Peyer's patch (tissue), 4 donors: ENCODE measurements around the gene DCP1B.

Experiments
- CTCF ChIP-seq, 6 experiments: fragments of 450-650 bp in 4 of 6; fragments of 200-600 bp in 2 of 6; sonication (generic) in 1 of 6; IDR thresholded peaks; one replicate each; pipeline ENCODE4 v1.5.1; 2017 to 2019; ENCODE audit warnings: antibody characterized with exemption in 6 of 6, mild to moderate bottlenecking in 3 of 6, moderate library complexity in 1 of 6
- POLR2A ChIP-seq, 2 donors: fragments of 450-650 bp; IDR thresholded peaks; one replicate each; pipeline ENCODE4 v1.5.1; 2017; ENCODE audit warnings: antibody characterized with exemption in 2 of 2, mild to moderate bottlenecking in 2 of 2, moderate library complexity in 2 of 2

- TF ChIP-seq CTCF (IDR thresholded peaks at IDR 0.05) (no peak), POLR2A (IDR thresholded peaks at IDR 0.05) (no peak)
These were observed 92.4 kb downstream of the DCP1B start for GRCh38 chr12:1911598-1912575.
